B cell (primary cell): ENCODE data around the gene CSAG2.

Source experiments
- CTCF ChIP-seq: fragments of 200-600 bp; IDR thresholded peaks from one replicate; pipeline ENCODE4 v1.8.0; 2022; ENCODE audit warnings: antibody characterized with exemption, mild to moderate bottlenecking
- EZH2 ChIP-seq: IDR thresholded peaks from 2 replicates; pipeline ENCODE4 v1.6.1; 2012; ENCODE audit warnings: borderline replicate concordance, low read depth, mild to moderate bottlenecking, moderate library complexity, low read length; ENCODE audit not compliant: insufficient read depth, poor library complexity, severe bottlenecking

GRCh38 chrX:152735101-152735500, 26.0 kb upstream of the CSAG2 start:
- no peak for TF ChIP-seq CTCF
- TF ChIP-seq EZH2, result no peak
